Right lobe of liver (tissue), 4 donors: ENCODE results near the gene PSMD3.

Experiments used
- CTCF ChIP-seq, 4 donors: fragments of 200-600 bp in 3 of 4; fragments of 450-650 bp in 1 of 4; IDR thresholded peaks; one replicate each; pipeline versions ENCODE4 v1.5.1 to v1.8.0; 2016 to 2022; ENCODE audit warnings: antibody characterized with exemption in 4 of 4, mild to moderate bottlenecking in 2 of 4
- POLR2A ChIP-seq: fragments of 450-650 bp; IDR thresholded peaks from one replicate; pipeline ENCODE4 v1.6.1; 2017; ENCODE audit warnings: antibody characterized with exemption, mild to moderate bottlenecking
- donor health status: DM: no; HTN: no; CAD: no.
- donor health status: DM: no; HTN: no; CAD: no.
- donor health status: DM: no; HTN: yes; CAD: no.

- TF ChIP-seq CTCF (IDR thresholded peaks at IDR 0.05) (no peak), POLR2A (no peak)
Observed at GRCh38 chr17:39962642-39963220, 17.9 kb upstream of the PSMD3 start, which contains the start of gene GSDMA.
